Ishikawa (cell line): ENCODE results near the gene TLE4.

Experiments
- CEBPB ChIP-seq: IDR thresholded peaks from 2 replicates; pipeline ENCODE4 v1.6.1; 2012
- CREB1 ChIP-seq: IDR thresholded peaks from 2 replicates; pipeline ENCODE4 v1.6.1; 2012; ENCODE audit warnings: low read depth
- EGR1 ChIP-seq: IDR thresholded peaks from 2 replicates; pipeline ENCODE4 v1.6.1; 2012
- EP300 ChIP-seq: IDR thresholded peaks from 2 replicates; pipeline ENCODE4 v1.6.1; 2012; ENCODE audit warnings: borderline replicate concordance
- FOXM1 ChIP-seq: IDR thresholded peaks from 2 replicates; pipeline ENCODE4 v1.6.1; 2012; ENCODE audit warnings: low read depth, borderline replicate concordance
- NFIC ChIP-seq: IDR thresholded peaks from 2 replicates; pipeline ENCODE4 v1.6.1; 2012
- RAD21 ChIP-seq: IDR thresholded peaks from 2 replicates; pipeline ENCODE4 v1.6.1; 2012; ENCODE audit warnings: low read depth
- REST ChIP-seq: IDR thresholded peaks from 2 replicates; pipeline ENCODE4 v1.6.1; 2012; ENCODE audit warnings: low read depth, mild to moderate bottlenecking
- TAF1 ChIP-seq: IDR thresholded peaks from 2 replicates; pipeline ENCODE4 v1.6.1; 2012; ENCODE audit warnings: low read depth, mild to moderate bottlenecking
- TCF12 ChIP-seq: IDR thresholded peaks from 2 replicates; pipeline ENCODE4 v1.6.1; 2012; ENCODE audit warnings: low read depth
- YY1 ChIP-seq: IDR thresholded peaks from 2 replicates; pipeline ENCODE4 v1.6.1; 2012; ENCODE audit warnings: low read depth
- ZBTB7A ChIP-seq: IDR thresholded peaks from 2 replicates; pipeline ENCODE4 v1.6.1; 2012; ENCODE audit warnings: low read depth
- TF ChIP-seq, protein P1 (sequence below): IDR thresholded peaks from 2 replicates; pipeline ENCODE4 v1.6.1; 2012
- TF ChIP-seq, protein P2 (sequence below): IDR thresholded peaks from 2 replicates; pipeline ENCODE4 v1.6.1; 2012

DNA sequence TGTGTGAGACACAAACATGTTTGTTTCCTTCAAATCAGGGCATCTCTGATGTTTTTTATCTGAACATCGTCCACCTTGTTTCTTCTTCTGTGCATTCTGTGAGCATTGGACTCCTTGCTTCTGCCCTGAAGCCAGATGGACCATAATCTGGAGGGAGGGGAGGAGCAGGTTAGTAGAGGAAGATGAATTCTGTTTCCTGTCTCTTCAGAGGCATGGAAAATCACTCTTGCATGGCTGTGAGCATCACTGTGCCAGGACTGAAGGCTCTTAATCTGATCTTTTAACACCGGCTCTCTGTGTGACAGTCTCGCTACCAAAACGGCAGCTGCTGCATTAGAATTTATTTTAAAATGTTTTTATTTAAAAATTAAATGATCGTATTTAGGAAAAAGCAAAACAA, 43.3 kb downstream of the TLE4 start:
- no peak for TF ChIP-seq TCF12
- TF ChIP-seq, protein P1, sequence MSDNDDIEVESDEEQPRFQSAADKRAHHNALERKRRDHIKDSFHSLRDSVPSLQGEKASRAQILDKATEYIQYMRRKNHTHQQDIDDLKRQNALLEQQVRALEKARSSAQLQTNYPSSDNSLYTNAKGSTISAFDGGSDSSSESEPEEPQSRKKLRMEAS, result no peak
- no peak for TF ChIP-seq CEBPB
- TF ChIP-seq REST, result no peak
- no peak for TF ChIP-seq CREB1
- TF ChIP-seq, protein P2, sequence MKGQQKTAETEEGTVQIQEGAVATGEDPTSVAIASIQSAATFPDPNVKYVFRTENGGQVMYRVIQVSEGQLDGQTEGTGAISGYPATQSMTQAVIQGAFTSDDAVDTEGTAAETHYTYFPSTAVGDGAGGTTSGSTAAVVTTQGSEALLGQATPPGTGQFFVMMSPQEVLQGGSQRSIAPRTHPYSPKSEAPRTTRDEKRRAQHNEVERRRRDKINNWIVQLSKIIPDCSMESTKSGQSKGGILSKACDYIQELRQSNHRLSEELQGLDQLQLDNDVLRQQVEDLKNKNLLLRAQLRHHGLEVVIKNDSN, result no peak
- TF ChIP-seq TAF1, result no peak
- no peak for TF ChIP-seq YY1
- TF ChIP-seq NFIC, result no peak
- no peak for TF ChIP-seq RAD21
- no peak for TF ChIP-seq EGR1
- no peak for TF ChIP-seq EP300
- no peak for TF ChIP-seq FOXM1
- TF ChIP-seq ZBTB7A, result no peak
